Prostate gland (tissue), 2 donors: ENCODE data around the gene EXO5. TPM values are rescaled to one million over a fixed set of nuclear protein-coding genes. Genes with fewer than 3 reads are reported as not detected.
"Not testable (repeated sequence)": the region's sequence is repeated elsewhere in the genome, so short reads cannot be mapped to it uniquely, and the experiment has no call there.

ENCODE experiments used
- DNase-seq: peaks from one replicate; pipeline ENCODE4 v3.0.0-alpha.2; 2019; ENCODE audit warnings: low spot score
- H3K27ac ChIP-seq, 2 donors: fragments of 200-600 bp; sonication (generic); 2 replicates each; pipeline ENCODE4 v1.5.1; 2017 to 2019
- H3K27me3 ChIP-seq: fragments of 200-600 bp; sonication (generic); replicated peaks from 2 replicates; pipeline ENCODE4 v1.5.1; 2019; ENCODE audit not compliant: insufficient read depth
- H3K36me3 ChIP-seq, 2 donors: fragments of 200-600 bp; sonication (generic); 1 replicate in 1 of 2; 2 replicates in 1 of 2; pipeline versions ENCODE4 v1.5.1 to v1.8.1; 2017 to 2019
- H3K4me1 ChIP-seq: fragments of 200-600 bp; sonication (generic); replicated peaks from 2 replicates; pipeline ENCODE4 v1.5.1; 2019
- H3K4me3 ChIP-seq, 2 donors: fragments of 200-600 bp; sonication (generic); 2 replicates each; pipeline ENCODE4 v1.5.1; 2017 to 2019
- H3K9me3 ChIP-seq: fragments of 200-600 bp; sonication (generic); 2 replicates; pipeline ENCODE4 v1.5.1; 2017
- CTCF ChIP-seq, 4 experiments: fragments of 200-600 bp in 2 of 4; fragments of 450-650 bp in 2 of 4; sonication (generic) in 2 of 4; IDR thresholded peaks; 1 replicate in 3 of 4; 2 replicates in 1 of 4; pipeline ENCODE4 v1.5.1; 2016 to 2019; ENCODE audit warnings: antibody characterized with exemption in 4 of 4, mild to moderate bottlenecking in 2 of 4, moderate library complexity in 2 of 4
- POLR2A ChIP-seq: fragments of 450-650 bp; IDR thresholded peaks from one replicate; pipeline ENCODE4 v1.6.1; 2016; ENCODE audit warnings: antibody characterized with exemption, mild to moderate bottlenecking
- POLR2AphosphoS5 ChIP-seq: sonication (generic); formaldehyde crosslinking; IDR thresholded peaks from one replicate; pipeline ENCODE4 v1.6.1; 2017; ENCODE audit warnings: antibody characterized with exemption
- WGBS: methylation state at CpG from one replicate; pipeline ENCODE4 v1.1.5; 2018; 5-methylcytosine and 5-hydroxymethylcytosine counted together
- intact Hi-C: fragments of 100-400 bp; cut with DNase I; formaldehyde crosslinking; loops from one replicate; pipeline ENCODE4 v1.14.2; 2022
- total RNA-seq, 2 donors: library from RNA; depleted of rRNA; stranded (reverse); fragments of >200 nt; gene quantifications; one replicate each; pipeline ENCODE4 v1.1.0, GENCODE V29; 2016

The EXO5 gene
- total RNA-seq, 2 donors from 2014 or later, result 5.9 to 9.7 TPM

DNA sequence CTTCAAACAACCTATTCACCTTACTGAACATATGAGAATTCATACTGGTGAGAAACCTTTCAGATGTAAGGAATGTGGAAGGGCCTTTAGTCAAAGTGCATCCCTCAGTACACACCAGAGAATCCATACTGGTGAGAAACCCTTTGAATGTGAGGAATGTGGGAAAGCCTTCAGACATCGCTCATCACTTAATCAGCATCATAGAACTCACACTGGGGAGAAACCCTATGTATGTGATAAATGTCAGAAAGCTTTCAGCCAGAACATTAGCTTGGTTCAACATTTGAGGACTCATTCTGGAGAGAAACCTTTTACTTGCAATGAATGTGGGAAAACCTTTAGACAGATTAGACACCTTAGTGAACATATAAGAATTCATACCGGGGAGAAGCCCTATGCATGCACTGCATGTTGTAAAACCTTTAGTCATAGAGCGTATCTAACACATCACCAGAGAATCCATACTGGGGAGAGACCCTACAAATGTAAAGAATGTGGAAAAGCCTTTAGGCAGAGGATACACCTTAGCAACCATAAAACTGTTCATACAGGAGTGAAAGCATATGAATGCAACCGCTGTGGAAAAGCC, 13.2 kb upstream of the EXO5 start:
- intact Hi-C loops, result no loop called here
- H3K4me1 ChIP-seq, result no peaks in the 10 kb centered on the region
- no peaks in the 10 kb centered on the region for H3K9me3 ChIP-seq
- WGBS, result 95% methylated on average over 4 of the region's 4 CpGs
- peaks cover 0 to 3% of the 10 kb centered on the region in 2 donors for H3K36me3 ChIP-seq
- H3K4me3 ChIP-seq, result no peak overlapping the region
- DNase-seq, result no peak
- TF ChIP-seq CTCF (IDR thresholded peaks at IDR 0.05) (no peak), POLR2AphosphoS5 (no peak), POLR2A (no peak)
- no peak overlapping the region for H3K27ac ChIP-seq
- H3K27me3 ChIP-seq, result no peaks in the 10 kb centered on the region

DNA sequence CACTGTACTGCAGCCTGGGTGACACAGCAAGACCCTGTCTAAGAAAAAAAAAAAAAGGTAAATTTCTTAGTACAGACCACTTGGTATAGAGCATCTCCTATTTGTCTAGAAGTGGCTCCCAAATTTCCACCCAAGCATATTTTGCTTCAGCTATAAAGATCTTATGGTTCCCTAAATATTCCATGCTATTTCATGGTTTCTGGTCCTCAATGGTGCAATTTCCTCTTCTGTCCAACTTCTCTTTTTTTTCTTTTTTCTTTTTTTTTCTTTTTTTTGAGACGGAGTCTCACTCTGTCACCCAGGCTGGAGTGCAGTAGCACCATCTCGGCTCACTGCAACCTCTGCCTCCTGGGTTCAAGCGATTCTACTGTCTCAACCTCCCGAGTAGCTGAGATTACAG, 5.9 kb upstream of the EXO5 start:
- H3K36me3 ChIP-seq, H3K27ac ChIP-seq, intact Hi-C loops, DNase-seq, H3K27me3 ChIP-seq, H3K4me1 ChIP-seq, H3K9me3 ChIP-seq, H3K4me3 ChIP-seq: not testable (repeated sequence)
- 97% methylated on average over 4 of the region's 4 CpGs for WGBS

DNA sequence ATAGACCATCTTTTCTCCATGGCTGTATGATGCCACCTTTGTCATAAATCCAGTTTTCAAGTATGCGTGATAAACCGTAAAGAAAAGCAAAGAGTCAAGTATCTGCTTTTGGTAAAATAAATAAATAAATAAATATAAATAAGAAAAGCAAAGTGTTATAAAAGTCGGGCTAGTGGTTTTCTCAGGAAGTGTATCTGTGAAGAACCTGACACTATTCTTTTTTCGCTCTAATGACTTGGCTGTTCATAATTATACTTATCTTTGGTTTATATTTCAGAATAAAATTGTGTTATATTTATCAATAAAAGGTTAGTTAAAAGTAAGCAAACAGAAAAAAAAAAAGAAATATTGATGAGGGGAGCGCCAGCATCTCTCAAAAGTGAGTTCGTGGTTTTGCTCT, 594 bp upstream of the EXO5 start:
- peak overlapping the region; percentile 70 to 71 for H3K27ac ChIP-seq
- H3K36me3 ChIP-seq, result no peaks in the 10 kb centered on the region
- 65% methylated on average over 6 of the region's 6 CpGs for WGBS
- intact Hi-C loops, result no loop called here
- TF ChIP-seq POLR2A (no peak), POLR2AphosphoS5 (no peak), CTCF (IDR thresholded peaks at IDR 0.05) (no peak)
- H3K9me3 ChIP-seq, result no peaks in the 10 kb centered on the region
- DNase-seq, result no peak
- H3K4me1 ChIP-seq, result no peaks in the 10 kb centered on the region
- peak overlapping the region; percentile 54 to 69 for H3K4me3 ChIP-seq
- no peaks in the 10 kb centered on the region for H3K27me3 ChIP-seq

DNA sequence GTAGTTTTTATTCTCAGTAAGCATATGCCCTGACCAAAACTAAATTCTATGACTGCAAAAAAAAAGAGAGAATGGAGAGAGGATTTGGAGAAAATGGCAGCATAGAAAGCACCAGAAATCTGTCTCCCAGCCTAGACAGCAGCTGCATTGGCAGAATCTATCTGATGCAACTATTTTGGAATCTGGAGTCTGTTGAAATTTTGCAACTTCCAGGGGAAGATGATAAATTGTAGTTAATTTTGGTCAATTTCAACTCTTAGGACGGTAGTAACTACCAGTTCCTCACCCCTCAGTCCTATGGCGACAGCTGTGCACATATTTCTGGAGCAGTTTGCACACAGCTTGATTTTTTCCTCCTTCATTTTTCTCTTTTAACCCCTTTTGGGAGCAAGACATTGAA, 10.9 kb downstream of the EXO5 start:
- Histone ChIP-seq H3K27ac (no peak overlapping the region), H3K9me3 (no peaks in the 10 kb centered on the region), H3K36me3 (no peaks in the 10 kb centered on the region), H3K27me3 (no peaks in the 10 kb centered on the region), H3K4me3 (no peak overlapping the region), H3K4me1 (no peaks in the 10 kb centered on the region)
- TF ChIP-seq POLR2AphosphoS5 (no peak), CTCF (IDR thresholded peaks at IDR 0.05) (no peak), POLR2A (no peak)
- DNase-seq, result no peak
- intact Hi-C loops, result no loop called here
- WGBS, result 83% methylated on average over 2 of the region's 2 CpGs

- peak overlapping the region; percentile 55 to 60 for H3K4me3 ChIP-seq
- no peaks in the 10 kb centered on the region for H3K4me1 ChIP-seq
- H3K27me3 ChIP-seq, result no peaks in the 10 kb centered on the region
- H3K9me3 ChIP-seq, result no peaks in the 10 kb centered on the region
- no peaks in the 10 kb centered on the region for H3K36me3 ChIP-seq
- intact Hi-C loops, result no loop called here
- no peak for DNase-seq
- TF ChIP-seq POLR2A (no peak), CTCF (IDR thresholded peaks at IDR 0.05) (no peak), POLR2AphosphoS5 (no peak)
- WGBS, result 36% methylated on average over 5 of the region's 5 CpGs
- H3K27ac ChIP-seq, result peak overlapping the region; percentile 72 to 76
Measured at GRCh38 chr1:40530735-40531380, 22.3 kb downstream of the EXO5 start.
